HG03175 (cell line): ENCODE data around the gene TMEM204.

Experiments used
- ATAC-seq: cut with Tn5 transposase; IDR thresholded peaks from one replicate; pipeline ENCODE4 v1.9.1; 2021; ENCODE audit warnings: mild to moderate bottlenecking, moderate library complexity; ENCODE audit not compliant: unreplicated experiment

TMEM204 gene

GRCh38 chr16:1553946-1554825 lies 20.7 kb downstream of the TMEM204 start:
- no peak for ATAC-seq

- no peak for ATAC-seq
These were observed 21.5 kb downstream of the TMEM204 start for GRCh38 chr16:1554826-1555445.

- ATAC-seq = no peak
These were observed 22.8 kb downstream of the TMEM204 start for GRCh38 chr16:1556254-1556653.

GRCh38 chr16:1557074-1557473 lies 23.6 kb downstream of the TMEM204 start:
- ATAC-seq = no peak

- ATAC-seq = no peak
These were observed 24.1 kb downstream of the TMEM204 start for GRCh38 chr16:1557576-1557975.

- ATAC-seq = no peak
These were observed 26.0 kb downstream of the TMEM204 start for GRCh38 chr16:1559446-1559975.

- ATAC-seq = no peak
These were observed 26.7 kb downstream of the TMEM204 start for GRCh38 chr16:1560153-1560552.

- ATAC-seq = no peak
These were observed 27.4 kb downstream of the TMEM204 start for GRCh38 chr16:1560866-1561265.

- no peak for ATAC-seq
These were observed 27.8 kb downstream of the TMEM204 start for GRCh38 chr16:1561266-1561665.

GRCh38 chr16:1561836-1562235 lies 28.4 kb downstream of the TMEM204 start:
- ATAC-seq = no peak

GRCh38 chr16:1563786-1564185 lies 30.3 kb downstream of the TMEM204 start:
- ATAC-seq = no peak

GRCh38 chr16:1564325-1564724 lies 30.9 kb downstream of the TMEM204 start:
- no peak for ATAC-seq

GRCh38 chr16:1565083-1565805 lies 31.8 kb downstream of the TMEM204 start:
- ATAC-seq = no peak

GRCh38 chr16:1567988-1568387 lies 34.5 kb downstream of the TMEM204 start:
- no peak for ATAC-seq

GRCh38 chr16:1571012-1571671 lies 37.7 kb downstream of the TMEM204 start:
- no peak for ATAC-seq

- no peak for ATAC-seq
These were observed 39.2 kb downstream of the TMEM204 start for GRCh38 chr16:1572673-1573072.

GRCh38 chr16:1573301-1573700 lies 39.8 kb downstream of the TMEM204 start:
- no peak for ATAC-seq

GRCh38 chr16:1575578-1575977 lies 42.1 kb downstream of the TMEM204 start:
- no peak for ATAC-seq

- ATAC-seq = no peak
These were observed 45.7 kb downstream of the TMEM204 start for GRCh38 chr16:1579214-1579613.

- ATAC-seq = no peak
These were observed 46.8 kb downstream of the TMEM204 start for GRCh38 chr16:1580256-1580655.

GRCh38 chr16:1580956-1581355 lies 47.5 kb downstream of the TMEM204 start:
- ATAC-seq = no peak
